SK-N-SH treated with all-trans-retinoic acid at 6 μM for 48 hours (cell line): Measurements from ENCODE around the gene PSMB10.

Experiments used
- ARNTL ChIP-seq: fragments of 450-650 bp; formaldehyde crosslinking; IDR thresholded peaks from 2 replicates; pipeline ENCODE4 v1.5.0; 2020; ENCODE audit warnings: low read depth, mild to moderate bottlenecking, moderate library complexity, borderline replicate concordance
- CREB5 ChIP-seq: fragments of 250-450 bp; sonication (Bioruptor Pico); IDR thresholded peaks from 2 replicates; pipeline ENCODE4 v1.5.1; 2020; ENCODE audit warnings: low read depth, mild to moderate bottlenecking, moderate library complexity
- CSDC2 ChIP-seq: fragments of 250-450 bp; sonication (Bioruptor Pico); IDR thresholded peaks from 2 replicates; pipeline ENCODE4 v1.5.0; 2020; ENCODE audit warnings: mild to moderate bottlenecking, moderate library complexity
- GLIS3 ChIP-seq: fragments of 250-450 bp; sonication (Bioruptor Pico); IDR thresholded peaks from 2 replicates; pipeline ENCODE4 v1.5.0; 2020; ENCODE audit warnings: mild to moderate bottlenecking, moderate library complexity
- OSR1 ChIP-seq: fragments of 250-450 bp; sonication (Bioruptor Pico); IDR thresholded peaks from 2 replicates; pipeline ENCODE4 v1.8.0; 2022; ENCODE audit warnings: moderate library complexity, mild to moderate bottlenecking, inconsistent platforms
- POU6F1 ChIP-seq: fragments of 250-450 bp; sonication (Bioruptor Pico); IDR thresholded peaks from 2 replicates; pipeline ENCODE4 v1.8.0; 2021; ENCODE audit warnings: low read depth, mild to moderate bottlenecking, moderate library complexity, borderline replicate concordance
- RARB ChIP-seq: fragments of 250-450 bp; sonication (Bioruptor Pico); IDR thresholded peaks from 2 replicates; pipeline ENCODE4 v1.8.0; 2021; ENCODE audit warnings: mild to moderate bottlenecking, moderate library complexity
- TCF4 ChIP-seq: fragments of 250-450 bp; sonication (Bioruptor Pico); IDR thresholded peaks from 2 replicates; pipeline ENCODE4 v1.8.0; 2021; ENCODE audit warnings: mild to moderate bottlenecking, moderate library complexity, borderline replicate concordance
- TSHZ2 ChIP-seq: fragments of 250-450 bp; sonication (Bioruptor Pico); IDR thresholded peaks from 2 replicates; pipeline ENCODE4 v1.5.0; 2020; ENCODE audit warnings: mild to moderate bottlenecking, moderate library complexity
- ZFP3 ChIP-seq: fragments of 250-450 bp; sonication (Bioruptor Pico); IDR thresholded peaks from 2 replicates; pipeline ENCODE4 v1.5.0; 2020; ENCODE audit warnings: mild to moderate bottlenecking, moderate library complexity
- ZFP30 ChIP-seq: fragments of 450-650 bp; formaldehyde crosslinking; IDR thresholded peaks from 2 replicates; pipeline ENCODE4 v1.5.0; 2022; ENCODE audit warnings: mild to moderate bottlenecking, moderate library complexity
- ZNF565 ChIP-seq: fragments of 450-650 bp; formaldehyde crosslinking; conservative IDR thresholded peaks from 2 replicates; pipeline ENCODE4 v1.5.0; 2020; ENCODE audit warnings: low read depth, mild to moderate bottlenecking, moderate library complexity
- ZNF70 ChIP-seq: fragments of 450-650 bp; formaldehyde crosslinking; IDR thresholded peaks from 2 replicates; pipeline ENCODE4 v1.5.0; 2020; ENCODE audit warnings: mild to moderate bottlenecking, moderate library complexity

- no peak for TF ChIP-seq RARB (CRISPR knock-in tag)
- no peak for TF ChIP-seq GLIS3 (CRISPR knock-in tag)
- TF ChIP-seq POU6F1: no peak
- TF ChIP-seq CREB5: no peak
- TF ChIP-seq ZNF70 (CRISPR knock-in tag): no peak
- TF ChIP-seq OSR1 (CRISPR knock-in tag): no peak
- TF ChIP-seq TCF4 (CRISPR knock-in tag): no peak
- no peak for TF ChIP-seq TSHZ2 (CRISPR knock-in tag)
- no peak for TF ChIP-seq CSDC2
- no peak for TF ChIP-seq ZFP30 (CRISPR knock-in tag)
- TF ChIP-seq ARNTL (CRISPR knock-in tag): no peak
- TF ChIP-seq ZFP3 (CRISPR knock-in tag): no peak
- TF ChIP-seq ZNF565: no peak
Measured at GRCh38 chr16:67977005-67977404, 40.4 kb upstream of the PSMB10 start.
